ENCODE data around the gene GDPD4.

GDPD4 gene

DNA sequence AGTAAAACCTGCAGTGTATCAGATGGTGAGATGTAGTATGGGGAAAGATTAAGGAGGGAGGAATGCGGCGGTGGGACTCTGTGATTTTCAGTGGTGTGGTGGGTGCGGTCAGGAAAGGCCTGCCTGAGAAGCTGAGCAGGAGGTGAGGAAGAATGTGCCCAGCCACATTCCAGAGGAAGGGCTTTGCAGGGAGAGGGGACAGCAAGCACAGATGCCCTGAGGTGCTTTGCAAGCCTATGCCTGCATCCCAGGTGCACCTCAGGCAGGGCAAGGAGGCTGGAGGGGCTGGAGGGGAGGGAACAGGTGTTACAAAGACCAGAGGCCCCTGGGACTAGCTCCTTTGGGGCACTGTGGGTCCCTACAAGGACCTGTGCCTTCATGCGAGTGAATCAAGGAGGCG, 131.4 kb downstream of the GDPD4 start:
- TF ChIP-seq, protein P1, sequence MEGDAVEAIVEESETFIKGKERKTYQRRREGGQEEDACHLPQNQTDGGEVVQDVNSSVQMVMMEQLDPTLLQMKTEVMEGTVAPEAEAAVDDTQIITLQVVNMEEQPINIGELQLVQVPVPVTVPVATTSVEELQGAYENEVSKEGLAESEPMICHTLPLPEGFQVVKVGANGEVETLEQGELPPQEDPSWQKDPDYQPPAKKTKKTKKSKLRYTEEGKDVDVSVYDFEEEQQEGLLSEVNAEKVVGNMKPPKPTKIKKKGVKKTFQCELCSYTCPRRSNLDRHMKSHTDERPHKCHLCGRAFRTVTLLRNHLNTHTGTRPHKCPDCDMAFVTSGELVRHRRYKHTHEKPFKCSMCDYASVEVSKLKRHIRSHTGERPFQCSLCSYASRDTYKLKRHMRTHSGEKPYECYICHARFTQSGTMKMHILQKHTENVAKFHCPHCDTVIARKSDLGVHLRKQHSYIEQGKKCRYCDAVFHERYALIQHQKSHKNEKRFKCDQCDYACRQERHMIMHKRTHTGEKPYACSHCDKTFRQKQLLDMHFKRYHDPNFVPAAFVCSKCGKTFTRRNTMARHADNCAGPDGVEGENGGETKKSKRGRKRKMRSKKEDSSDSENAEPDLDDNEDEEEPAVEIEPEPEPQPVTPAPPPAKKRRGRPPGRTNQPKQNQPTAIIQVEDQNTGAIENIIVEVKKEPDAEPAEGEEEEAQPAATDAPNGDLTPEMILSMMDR (IDR thresholded peaks at IDR 0.05; ENCODE audit: extremely low read depth, missing control alignments): no peak
- no peak for DNase-seq (ENCODE audit: low spot score)

- no peak for DNase-seq (ENCODE audit: low spot score)
- TF ChIP-seq, protein P1 (IDR thresholded peaks at IDR 0.05; ENCODE audit: extremely low read depth, missing control alignments): no peak
Measured at GRCh38 chr11:77167791-77168190, 133.7 kb downstream of the GDPD4 start.

DNA sequence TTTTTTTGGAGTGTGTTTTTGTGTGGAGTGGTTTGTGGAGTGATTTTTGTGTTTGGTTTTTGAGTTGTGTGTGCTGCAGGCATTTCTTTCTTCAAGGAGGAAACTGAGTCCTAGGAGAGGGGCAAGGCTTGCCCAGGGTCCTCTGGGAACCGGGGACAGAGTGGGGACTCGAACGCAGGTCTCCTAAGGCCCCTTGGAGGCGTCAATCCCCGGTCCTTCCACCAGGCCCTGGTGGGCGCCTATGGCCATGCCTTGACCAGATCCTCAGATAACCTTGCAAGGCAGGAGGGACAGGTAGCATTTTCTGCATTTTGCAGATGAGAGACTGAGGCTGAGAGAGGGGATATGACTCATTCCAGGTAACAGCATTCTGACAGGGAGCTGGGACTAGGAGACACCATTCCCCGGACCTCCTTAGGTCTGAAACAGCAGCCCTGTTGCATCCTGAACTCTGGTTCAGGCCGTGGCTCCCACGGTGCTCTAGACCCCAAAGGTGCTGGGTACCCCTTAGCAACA, 134.3 kb downstream of the GDPD4 start:
- TF ChIP-seq, protein P1 (IDR thresholded peaks at IDR 0.05; ENCODE audit: extremely low read depth, missing control alignments): no peak
- DNase-seq (ENCODE audit: low spot score): no peak
